Endothelial cell (in vitro differentiated cells): Measurements from ENCODE around the gene SLC7A10. TPM values are rescaled to one million over a fixed set of nuclear protein-coding genes. Genes with fewer than 3 reads are reported as not detected.
"Not testable (repeated sequence)": the region's sequence is repeated elsewhere in the genome, so short reads cannot be mapped to it uniquely, and the experiment has no call there.

ENCODE experiments used
- DNase-seq: peaks from one replicate; pipeline ENCODE4 v3.0.0; 2021; ENCODE audit warnings: low spot score
- H3K27ac Mint-ChIP-seq: one replicate; pipeline ENCODE4 v1.8.0; 2021; ENCODE audit warnings: mixed read lengths, inconsistent platforms; ENCODE audit not compliant: unreplicated experiment
- H3K27me3 Mint-ChIP-seq: one replicate; pipeline ENCODE4 v1.8.0; 2021; ENCODE audit warnings: mild to moderate bottlenecking, moderate library complexity, mixed read lengths, inconsistent platforms; ENCODE audit not compliant: unreplicated experiment
- H3K36me3 Mint-ChIP-seq: one replicate; pipeline ENCODE4 v1.8.0; 2021; ENCODE audit warnings: mild to moderate bottlenecking, low read depth, mixed read lengths, inconsistent platforms; ENCODE audit not compliant: unreplicated experiment
- H3K4me1 Mint-ChIP-seq: one replicate; pipeline ENCODE4 v1.8.0; 2021; ENCODE audit warnings: mild to moderate bottlenecking, mixed read lengths, inconsistent platforms; ENCODE audit not compliant: unreplicated experiment
- H3K4me3 Mint-ChIP-seq: one replicate; pipeline ENCODE4 v1.8.0; 2021; ENCODE audit warnings: mild to moderate bottlenecking, mixed read lengths, inconsistent platforms; ENCODE audit not compliant: unreplicated experiment
- H3K9me3 Mint-ChIP-seq: one replicate; pipeline ENCODE4 v1.8.0; 2021; ENCODE audit warnings: mixed read lengths, inconsistent platforms; ENCODE audit not compliant: unreplicated experiment
- total RNA-seq: library from RNA; stranded (reverse); fragmentation: NEBNext Ultra II Directional; extraction: Animal tissue kit (Norgen Biotek cat#: 25700); gene quantifications from one replicate; pipeline ENCODE4 v1.2.1, GENCODE V29; 2021; ENCODE audit not compliant: unreplicated experiment
- TF ChIP-seq, protein P1 (sequence below): fragments of 200-600 bp; sonication (generic); IDR thresholded peaks from one replicate; pipeline ENCODE4 v1.5.0; 2021; ENCODE audit warnings: antibody characterized with exemption; ENCODE audit not compliant: unreplicated experiment

Gene SLC7A10
- total RNA-seq, 1 donor from 2014 or later: 4.4 TPM

DNA sequence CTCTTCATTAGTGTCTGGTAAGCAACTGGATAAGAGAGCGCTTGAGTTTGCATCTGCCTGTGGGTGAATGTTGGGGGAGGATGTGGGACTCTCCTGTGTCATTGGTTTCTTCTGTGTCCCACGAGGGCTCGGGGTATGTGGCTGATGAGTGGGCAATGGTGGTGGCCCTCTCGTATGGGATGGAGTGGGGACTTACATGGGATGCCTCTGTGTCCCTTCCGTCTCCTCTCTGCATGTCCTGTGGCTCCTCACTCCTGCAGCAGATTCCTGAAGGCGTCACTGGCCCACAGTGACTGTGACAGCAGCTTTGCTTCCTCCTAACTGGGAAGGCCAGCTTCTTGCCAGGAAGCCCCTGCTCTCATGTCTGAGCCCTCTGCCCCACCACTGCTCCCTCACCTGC lies 34.1 kb downstream of the SLC7A10 start:
- no peak for DNase-seq
- no peaks in the 10 kb centered on the region for H3K4me1 Mint-ChIP-seq
- TF ChIP-seq, protein P1, sequence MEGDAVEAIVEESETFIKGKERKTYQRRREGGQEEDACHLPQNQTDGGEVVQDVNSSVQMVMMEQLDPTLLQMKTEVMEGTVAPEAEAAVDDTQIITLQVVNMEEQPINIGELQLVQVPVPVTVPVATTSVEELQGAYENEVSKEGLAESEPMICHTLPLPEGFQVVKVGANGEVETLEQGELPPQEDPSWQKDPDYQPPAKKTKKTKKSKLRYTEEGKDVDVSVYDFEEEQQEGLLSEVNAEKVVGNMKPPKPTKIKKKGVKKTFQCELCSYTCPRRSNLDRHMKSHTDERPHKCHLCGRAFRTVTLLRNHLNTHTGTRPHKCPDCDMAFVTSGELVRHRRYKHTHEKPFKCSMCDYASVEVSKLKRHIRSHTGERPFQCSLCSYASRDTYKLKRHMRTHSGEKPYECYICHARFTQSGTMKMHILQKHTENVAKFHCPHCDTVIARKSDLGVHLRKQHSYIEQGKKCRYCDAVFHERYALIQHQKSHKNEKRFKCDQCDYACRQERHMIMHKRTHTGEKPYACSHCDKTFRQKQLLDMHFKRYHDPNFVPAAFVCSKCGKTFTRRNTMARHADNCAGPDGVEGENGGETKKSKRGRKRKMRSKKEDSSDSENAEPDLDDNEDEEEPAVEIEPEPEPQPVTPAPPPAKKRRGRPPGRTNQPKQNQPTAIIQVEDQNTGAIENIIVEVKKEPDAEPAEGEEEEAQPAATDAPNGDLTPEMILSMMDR: no peak
- no peak overlapping the region for H3K4me3 Mint-ChIP-seq
- no peaks in the 10 kb centered on the region for H3K9me3 Mint-ChIP-seq
- no peaks in the 10 kb centered on the region for H3K36me3 Mint-ChIP-seq
- H3K27me3 Mint-ChIP-seq: peaks cover 7% of the 10 kb centered on the region
- H3K27ac Mint-ChIP-seq: no peak overlapping the region

DNA sequence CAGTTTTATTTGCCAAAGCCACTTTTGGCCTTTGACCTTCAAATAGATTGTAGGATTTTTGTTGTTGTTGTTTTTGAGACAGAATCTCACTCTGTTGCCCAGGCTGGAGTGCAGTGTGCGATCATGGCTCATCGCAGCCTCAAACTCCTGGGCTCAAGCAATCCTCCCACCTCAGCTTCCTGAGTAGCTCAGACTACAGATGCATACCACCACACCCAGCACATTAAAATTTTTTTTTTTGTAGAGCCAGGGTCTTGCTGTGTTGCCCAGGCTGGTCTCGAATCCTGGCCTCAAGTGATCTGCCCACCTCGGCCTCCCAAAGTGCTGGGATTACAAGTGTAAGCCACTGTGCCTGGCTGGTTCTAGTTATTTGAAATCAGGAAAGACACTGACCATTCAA lies 34.6 kb downstream of the SLC7A10 start:
- H3K27ac Mint-ChIP-seq, H3K9me3 Mint-ChIP-seq, DNase-seq, H3K27me3 Mint-ChIP-seq, H3K36me3 Mint-ChIP-seq, H3K4me1 Mint-ChIP-seq, H3K4me3 Mint-ChIP-seq: not testable (repeated sequence)

DNA sequence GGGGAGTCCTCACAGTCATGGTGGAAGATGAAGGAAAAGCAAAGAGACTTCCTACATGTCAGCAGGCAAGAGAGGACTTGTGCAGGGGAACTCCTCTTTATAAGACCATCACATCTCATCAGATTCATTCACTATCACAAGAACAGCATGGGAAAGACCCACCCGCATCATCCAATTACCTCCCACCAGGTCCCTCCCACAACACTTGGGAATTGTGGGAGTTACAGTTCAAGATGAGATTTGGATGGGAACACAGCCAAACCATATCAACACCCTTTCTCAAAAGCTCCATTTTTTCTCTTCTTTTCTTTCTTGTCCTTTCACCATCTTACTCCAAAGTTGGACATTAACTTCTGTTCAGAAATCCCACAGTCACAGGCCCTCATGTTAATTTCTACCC lies 36.2 kb downstream of the SLC7A10 start:
- TF ChIP-seq, protein P1: no peak
- Mint-ChIP-seq H3K36me3 (no peaks in the 10 kb centered on the region), H3K4me3 (no peak overlapping the region), H3K27me3 (peaks cover 7% of the 10 kb centered on the region), H3K9me3 (no peaks in the 10 kb centered on the region), H3K4me1 (no peaks in the 10 kb centered on the region), H3K27ac (no peak overlapping the region)
- no peak for DNase-seq

DNA sequence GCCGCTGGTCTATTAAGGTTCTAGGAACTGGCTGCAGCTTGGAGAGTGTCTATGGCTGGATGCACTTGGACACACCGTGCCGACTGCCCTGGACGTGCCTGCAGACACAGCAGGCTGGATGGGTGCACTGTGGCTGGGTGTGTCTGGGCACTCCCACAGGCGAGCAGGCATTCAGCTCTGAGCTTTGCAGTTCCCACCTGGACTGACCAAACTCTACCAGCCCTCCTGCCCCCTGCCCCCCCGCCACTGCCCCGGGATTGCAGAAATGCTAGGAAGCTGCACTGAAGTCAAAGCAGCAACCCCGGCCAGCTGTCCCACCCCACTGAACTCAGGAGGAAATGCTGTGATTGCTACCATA lies 38.5 kb downstream of the SLC7A10 start:
- Mint-ChIP-seq H3K4me1 (no peaks in the 10 kb centered on the region), H3K4me3 (no peak overlapping the region), H3K36me3 (no peaks in the 10 kb centered on the region), H3K27ac (no peak overlapping the region), H3K9me3 (no peaks in the 10 kb centered on the region), H3K27me3 (peaks cover 4% of the 10 kb centered on the region)
- TF ChIP-seq, protein P1: no peak
- no peak for DNase-seq

DNA sequence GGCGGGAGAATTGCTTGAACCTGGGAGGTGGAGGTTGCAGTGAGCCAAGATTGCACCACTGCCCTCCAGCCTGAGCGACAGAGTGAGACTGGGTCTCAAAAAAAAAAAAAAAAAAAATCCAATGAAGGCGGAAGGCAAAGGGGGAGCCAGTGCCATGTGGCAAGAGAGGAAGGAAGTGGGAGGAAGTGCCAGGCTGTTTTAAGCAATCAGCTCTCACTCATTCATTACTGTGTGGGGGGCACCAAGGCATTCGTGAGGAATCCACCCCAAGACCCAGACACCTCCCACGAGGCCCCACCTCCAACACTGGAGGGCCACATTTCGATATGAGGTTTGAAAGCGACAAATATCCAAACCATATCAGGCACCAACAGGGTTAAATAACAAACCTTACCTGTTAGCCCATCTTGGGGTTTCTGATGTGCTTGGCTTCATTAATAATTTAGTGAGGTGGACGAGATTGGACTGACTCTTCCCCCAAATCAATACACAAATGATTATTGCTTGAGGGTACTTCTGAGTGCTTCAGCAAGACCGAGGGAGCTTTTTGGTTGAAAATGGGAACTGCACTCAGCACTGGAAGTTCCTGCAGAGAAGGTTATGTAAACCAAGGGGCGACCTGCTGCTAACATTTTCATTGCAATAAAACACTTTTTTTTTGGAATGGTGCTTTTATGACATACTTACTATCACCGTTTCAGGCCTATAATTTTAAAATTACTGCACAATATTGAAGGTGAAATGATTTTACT lies 39.0 kb downstream of the SLC7A10 start:
- Mint-ChIP-seq H3K27ac (no peak overlapping the region), H3K4me1 (no peaks in the 10 kb centered on the region), H3K36me3 (no peaks in the 10 kb centered on the region), H3K9me3 (no peaks in the 10 kb centered on the region), H3K4me3 (no peak overlapping the region), H3K27me3 (peaks cover 3% of the 10 kb centered on the region)
- DNase-seq: no peak
- TF ChIP-seq, protein P1: no peak
